K562 (cell line): ENCODE results near the gene APCDD1.

Experiments
- MTA3 ChIP-seq: fragments of 450-650 bp; formaldehyde crosslinking; IDR thresholded peaks from 2 replicates; pipeline ENCODE4 v1.6.1; 2017; ENCODE audit warnings: mild to moderate bottlenecking, borderline replicate concordance
- POLR2A ChIP-seq: fragments of 450-650 bp; conservative IDR thresholded peaks from 2 replicates; pipeline ENCODE4 v1.6.1; 2016
- ZKSCAN1 ChIP-seq: fragments of 150-350 bp; IDR thresholded peaks from 2 replicates; pipeline ENCODE4 v1.6.1; 2016; ENCODE audit warnings: low read depth, low read length
- TF ChIP-seq, protein P1 (sequence below): sonication (generic); formaldehyde crosslinking; IDR thresholded peaks from 2 replicates; pipeline ENCODE4 v1.9.0; 2022; ENCODE audit warnings: mild to moderate bottlenecking, missing genetic modification reagents

DNA sequence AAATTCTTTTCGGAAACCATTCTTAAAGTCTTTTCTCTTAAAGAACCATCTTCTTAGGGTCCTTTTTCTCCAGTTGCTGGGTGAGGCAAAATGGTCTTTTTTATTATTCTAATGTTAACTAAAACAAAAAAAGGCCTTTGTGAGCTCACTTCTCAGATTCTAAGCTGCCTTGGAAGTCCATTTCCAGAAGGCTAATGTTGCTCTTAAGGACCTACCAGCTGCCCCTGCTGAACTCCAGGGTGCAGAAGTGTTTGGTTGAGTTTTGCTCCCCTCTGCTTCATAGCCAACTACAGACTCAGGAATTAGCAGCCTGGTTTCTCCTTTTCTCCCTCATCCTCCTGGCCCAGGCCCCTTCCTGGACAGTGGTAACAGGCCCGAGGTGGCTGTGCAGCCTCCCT, 23.4 kb downstream of the APCDD1 start:
- TF ChIP-seq, protein P1, sequence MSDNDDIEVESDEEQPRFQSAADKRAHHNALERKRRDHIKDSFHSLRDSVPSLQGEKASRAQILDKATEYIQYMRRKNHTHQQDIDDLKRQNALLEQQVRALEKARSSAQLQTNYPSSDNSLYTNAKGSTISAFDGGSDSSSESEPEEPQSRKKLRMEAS, result no peak
- no peak for TF ChIP-seq ZKSCAN1
- no peak for TF ChIP-seq MTA3
- no peak for TF ChIP-seq POLR2A
